ENCODE data around the gene GAPVD1. TPM values are rescaled to one million over a fixed set of nuclear protein-coding genes. Genes with fewer than 3 reads are reported as not detected.
"Not testable (repeated sequence)": the region's sequence is repeated elsewhere in the genome, so short reads cannot be mapped to it uniquely, and the experiment has no call there.

The GAPVD1 gene
- total RNA-seq, 1 donor from 2014 or later: 44.0 TPM

GRCh38 chr9:125393426-125393825 is 131.8 kb downstream of the GAPVD1 start:
- Histone ChIP-seq H3K36me3 (ENCODE audit: control insufficient read depth, insufficient read depth, low read length) (no peaks in the 10 kb centered on the region), H3K4me3 (ENCODE audit: low read depth, low read length) (no peak overlapping the region), H3K27me3 (ENCODE audit: control insufficient read depth, insufficient read depth, low read length) (no peaks in the 10 kb centered on the region)
- peak; percentile 67 for DNase-seq (ENCODE audit: low read depth)
- no peak for TF ChIP-seq CTCF (IDR thresholded peaks at IDR 0.05; ENCODE audit: insufficient read depth, low read length, severe bottlenecking)
- FAIRE-seq: no peak

DNA sequence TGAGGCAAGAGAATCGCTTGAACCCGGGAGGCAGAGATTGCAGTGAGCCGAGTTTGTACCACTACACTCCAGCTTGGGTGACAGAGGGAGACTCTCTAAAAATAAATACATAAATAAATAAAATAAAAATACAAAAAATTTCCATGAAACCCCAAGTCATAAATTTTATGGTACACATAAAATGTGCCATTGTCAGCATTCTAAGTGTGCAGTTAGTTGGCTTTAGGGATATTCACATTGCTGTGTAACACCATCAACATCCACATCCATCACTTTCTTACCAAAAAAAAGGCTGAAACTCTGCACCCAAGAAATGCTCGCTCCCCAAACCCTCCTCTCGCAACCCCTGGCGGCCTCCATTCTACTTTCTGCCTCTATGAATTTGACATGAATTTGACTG is 135.2 kb downstream of the GAPVD1 start:
- no peaks in the 10 kb centered on the region for H3K27me3 ChIP-seq (ENCODE audit: control insufficient read depth, insufficient read depth, low read length)
- H3K36me3 ChIP-seq (ENCODE audit: control insufficient read depth, insufficient read depth, low read length): no peaks in the 10 kb centered on the region
- H3K4me3 ChIP-seq (ENCODE audit: low read depth, low read length): no peak overlapping the region
- no peak for FAIRE-seq
- no peak for DNase-seq (ENCODE audit: low read depth)
- no peak for TF ChIP-seq CTCF (IDR thresholded peaks at IDR 0.05; ENCODE audit: insufficient read depth, low read length, severe bottlenecking)

GRCh38 chr9:125397736-125398135 is 136.1 kb downstream of the GAPVD1 start:
- TF ChIP-seq CTCF (IDR thresholded peaks at IDR 0.05; ENCODE audit: insufficient read depth, low read length, severe bottlenecking): no peak

GRCh38 chr9:125398243-125398642 is 136.6 kb downstream of the GAPVD1 start:
- Histone ChIP-seq H3K27me3 (ENCODE audit: control insufficient read depth, insufficient read depth, low read length) (no peaks in the 10 kb centered on the region), H3K4me3 (ENCODE audit: low read depth, low read length) (no peak overlapping the region), H3K36me3 (ENCODE audit: control insufficient read depth, insufficient read depth, low read length) (no peaks in the 10 kb centered on the region)
- FAIRE-seq (no peak), DNase-seq (ENCODE audit: low read depth) (no peak)
- no peak for TF ChIP-seq CTCF (IDR thresholded peaks at IDR 0.05; ENCODE audit: insufficient read depth, low read length, severe bottlenecking)

More at GRCh38 chr9:125397736-125398135, 136.1 kb downstream of the GAPVD1 start:
- Histone ChIP-seq H3K27me3 (ENCODE audit: control insufficient read depth, insufficient read depth, low read length) (no peaks in the 10 kb centered on the region), H3K36me3 (ENCODE audit: control insufficient read depth, insufficient read depth, low read length) (no peaks in the 10 kb centered on the region), H3K4me3 (ENCODE audit: low read depth, low read length) (no peak overlapping the region)
- no peak for FAIRE-seq
- DNase-seq (ENCODE audit: low read depth): no peak

DNA sequence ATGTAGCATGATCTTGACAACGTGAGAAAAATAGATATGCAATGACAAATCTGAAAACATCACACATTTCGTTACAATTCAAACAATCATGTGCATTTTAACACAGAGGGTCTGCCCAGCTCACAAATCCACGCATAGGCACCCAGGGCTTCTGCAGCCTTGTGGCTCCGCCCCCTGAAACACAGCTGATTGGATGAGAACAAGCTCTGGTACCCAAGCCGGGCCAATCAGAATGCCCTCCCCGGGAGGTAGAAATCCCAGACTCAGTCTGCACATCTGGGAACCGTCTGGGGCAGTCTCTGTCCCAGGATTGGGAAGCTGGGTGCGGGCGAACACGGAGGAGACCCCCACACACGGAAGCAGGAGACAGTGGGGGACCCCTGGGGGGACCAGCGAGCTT is 137.5 kb downstream of the GAPVD1 start:
- Histone ChIP-seq H3K36me3 (ENCODE audit: control insufficient read depth, insufficient read depth, low read length) (no peaks in the 10 kb centered on the region), H3K4me3 (ENCODE audit: low read depth, low read length) (no peak overlapping the region), H3K27me3 (ENCODE audit: control insufficient read depth, insufficient read depth, low read length) (no peaks in the 10 kb centered on the region)
- no peak for DNase-seq (ENCODE audit: low read depth)
- no peak for FAIRE-seq
- TF ChIP-seq CTCF (IDR thresholded peaks at IDR 0.05; ENCODE audit: insufficient read depth, low read length, severe bottlenecking): no peak

GRCh38 chr9:125399666-125400065 is 138.0 kb downstream of the GAPVD1 start:
- DNase-seq (ENCODE audit: low read depth): no peak
- TF ChIP-seq CTCF (IDR thresholded peaks at IDR 0.05; ENCODE audit: insufficient read depth, low read length, severe bottlenecking): no peak
- Histone ChIP-seq H3K36me3 (ENCODE audit: control insufficient read depth, insufficient read depth, low read length) (no peaks in the 10 kb centered on the region), H3K27me3 (ENCODE audit: control insufficient read depth, insufficient read depth, low read length) (no peaks in the 10 kb centered on the region), H3K4me3 (ENCODE audit: low read depth, low read length) (no peak overlapping the region)
- no peak for FAIRE-seq

GRCh38 chr9:125400232-125400631 is 138.6 kb downstream of the GAPVD1 start:
- DNase-seq (ENCODE audit: low read depth); H3K4me3 ChIP-seq (ENCODE audit: low read depth, low read length); H3K36me3 ChIP-seq (ENCODE audit: control insufficient read depth, insufficient read depth, low read length); H3K27me3 ChIP-seq (ENCODE audit: control insufficient read depth, insufficient read depth, low read length); FAIRE-seq: not testable (repeated sequence)
